ENCODE measurements around the gene CBS.

DNA sequence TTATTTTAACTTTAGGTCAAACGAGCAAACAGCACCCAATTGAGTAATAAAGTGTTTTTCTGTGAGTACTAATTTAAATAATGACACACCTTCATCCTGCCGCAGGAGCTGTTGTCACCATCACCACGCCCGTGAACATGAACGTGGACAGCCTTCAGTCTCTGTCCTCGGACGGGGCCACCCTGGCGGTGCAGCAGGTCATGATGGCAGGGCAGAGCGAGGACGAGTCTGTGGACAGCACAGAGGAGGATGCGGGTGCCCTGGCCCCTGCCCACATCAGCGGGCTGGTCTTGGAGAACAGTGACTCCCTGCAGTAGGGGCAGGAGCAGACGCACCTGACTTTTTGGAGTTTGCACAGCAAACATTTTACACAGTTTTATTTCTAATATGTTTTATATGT, 45.9 kb downstream of the CBS start:
- TF ChIP-seq, protein P1, sequence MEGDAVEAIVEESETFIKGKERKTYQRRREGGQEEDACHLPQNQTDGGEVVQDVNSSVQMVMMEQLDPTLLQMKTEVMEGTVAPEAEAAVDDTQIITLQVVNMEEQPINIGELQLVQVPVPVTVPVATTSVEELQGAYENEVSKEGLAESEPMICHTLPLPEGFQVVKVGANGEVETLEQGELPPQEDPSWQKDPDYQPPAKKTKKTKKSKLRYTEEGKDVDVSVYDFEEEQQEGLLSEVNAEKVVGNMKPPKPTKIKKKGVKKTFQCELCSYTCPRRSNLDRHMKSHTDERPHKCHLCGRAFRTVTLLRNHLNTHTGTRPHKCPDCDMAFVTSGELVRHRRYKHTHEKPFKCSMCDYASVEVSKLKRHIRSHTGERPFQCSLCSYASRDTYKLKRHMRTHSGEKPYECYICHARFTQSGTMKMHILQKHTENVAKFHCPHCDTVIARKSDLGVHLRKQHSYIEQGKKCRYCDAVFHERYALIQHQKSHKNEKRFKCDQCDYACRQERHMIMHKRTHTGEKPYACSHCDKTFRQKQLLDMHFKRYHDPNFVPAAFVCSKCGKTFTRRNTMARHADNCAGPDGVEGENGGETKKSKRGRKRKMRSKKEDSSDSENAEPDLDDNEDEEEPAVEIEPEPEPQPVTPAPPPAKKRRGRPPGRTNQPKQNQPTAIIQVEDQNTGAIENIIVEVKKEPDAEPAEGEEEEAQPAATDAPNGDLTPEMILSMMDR (IDR thresholded peaks at IDR 0.05; ENCODE audit: low read length), result no peak
- no peak for TF ChIP-seq EZH2 (optimal IDR thresholded peaks at IDR 0.05; ENCODE audit: low read depth, low read length)
